Stimulated activated CD8-positive, alpha-beta memory T cell treated with anti-CD3 and anti-CD28 coated beads, Interleukin-15, amount 100 ng/mL, for 1 hour (primary cell): Measurements from ENCODE around the gene MAPT.
"Not testable (repeated sequence)": the region's sequence is repeated elsewhere in the genome, so short reads cannot be mapped to it uniquely, and the experiment has no call there.

Experiments used
- DNase-seq: peaks from one replicate; pipeline ENCODE4 v3.0.0-alpha.2; 2020; ENCODE audit warnings: low read depth

MAPT gene

DNA sequence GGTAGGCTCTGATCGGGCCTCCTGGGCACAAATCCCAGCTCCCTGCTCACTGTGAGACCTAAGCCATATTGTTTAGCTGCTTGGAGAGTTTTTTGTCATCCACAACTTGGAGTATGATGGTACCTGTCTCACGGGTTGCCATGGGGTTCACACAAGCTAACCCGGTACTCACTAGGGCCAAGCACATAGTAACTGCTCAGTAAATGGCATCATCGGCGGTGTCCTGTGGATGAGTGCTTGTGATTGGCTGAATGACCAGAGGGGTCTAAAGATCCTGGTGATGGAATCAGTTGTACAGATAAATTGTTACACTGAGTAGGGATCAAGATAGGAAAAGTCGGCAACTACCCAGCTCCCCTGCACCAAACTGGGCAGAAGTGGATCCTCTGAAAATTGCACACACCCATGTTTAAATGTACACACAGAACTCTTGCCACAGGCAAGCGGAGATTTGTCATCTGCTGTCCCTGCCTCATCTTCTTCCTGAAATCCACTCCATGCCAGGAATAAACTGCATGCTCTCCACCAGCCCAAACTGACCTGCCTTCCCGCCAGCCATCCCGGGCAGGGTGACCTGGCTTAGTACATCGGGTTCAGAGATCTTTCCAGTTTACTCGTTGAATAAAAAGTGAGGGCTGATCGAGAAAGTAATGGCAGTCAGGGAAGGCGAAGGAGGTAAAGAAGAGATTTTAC, 6.5 kb downstream of the MAPT start:
- DNase-seq, result no peak

DNA sequence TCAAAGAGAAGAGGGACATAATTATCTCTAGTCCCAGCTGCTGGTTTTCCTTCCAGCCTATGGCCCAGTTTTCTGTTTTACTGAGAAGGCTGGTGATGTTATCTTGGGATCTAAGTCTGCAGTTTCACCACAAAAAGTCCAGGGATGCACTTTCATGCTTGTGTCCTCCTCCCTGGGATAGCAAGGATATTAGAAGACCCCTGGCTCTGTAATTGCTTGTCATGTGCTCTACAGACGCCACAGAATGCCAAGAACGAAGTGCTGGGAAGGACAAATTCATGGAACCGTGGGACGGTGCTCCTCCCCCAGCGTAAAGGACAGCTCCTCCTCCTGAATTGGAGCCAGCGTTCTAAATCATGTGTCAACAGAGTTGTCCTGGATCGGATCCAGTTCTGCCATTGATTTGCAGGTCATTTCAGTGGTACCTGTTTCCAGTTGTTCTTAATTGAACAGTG, 8.6 kb downstream of the MAPT start:
- DNase-seq, result no peak

DNA sequence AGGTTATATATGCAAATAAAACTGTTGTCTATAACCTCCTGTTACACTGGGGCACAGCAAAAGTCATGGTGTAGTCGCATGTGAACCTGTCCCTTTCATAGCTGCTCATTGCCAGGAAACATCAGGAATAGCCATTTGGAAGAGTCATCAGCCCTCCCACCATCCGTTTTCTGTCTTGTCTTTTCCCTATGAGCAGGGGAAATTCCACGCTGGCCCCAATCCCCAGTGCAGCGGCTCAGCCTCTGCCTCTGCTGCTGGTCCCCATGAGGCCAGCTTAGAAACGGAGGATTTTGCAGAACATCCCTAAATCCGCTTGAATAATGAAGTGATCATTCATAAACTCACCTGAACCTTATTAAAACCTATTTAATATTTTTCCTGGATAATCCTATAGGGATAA, 10.5 kb downstream of the MAPT start:
- no peak for DNase-seq

DNA sequence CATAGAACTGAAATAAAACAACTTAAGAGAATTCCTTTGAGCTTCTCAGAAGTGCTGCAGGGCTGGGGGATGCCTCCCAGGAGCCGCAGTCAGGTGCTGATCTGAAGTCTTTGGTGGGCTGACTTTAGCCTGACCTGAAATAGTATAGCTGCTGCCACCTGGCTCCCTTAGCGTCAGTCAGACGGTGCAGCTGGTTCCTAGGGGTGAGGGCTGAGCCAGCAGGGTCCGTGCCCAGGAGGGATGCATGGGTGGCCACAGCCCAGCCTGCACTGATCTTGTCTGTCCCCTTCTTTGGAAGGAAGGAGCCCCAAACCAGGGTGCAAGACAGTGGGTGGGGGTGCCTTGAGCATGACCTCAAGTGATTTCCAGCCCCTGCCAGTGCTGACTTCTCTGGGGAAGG, 11.5 kb downstream of the MAPT start:
- DNase-seq, result no peak

DNA sequence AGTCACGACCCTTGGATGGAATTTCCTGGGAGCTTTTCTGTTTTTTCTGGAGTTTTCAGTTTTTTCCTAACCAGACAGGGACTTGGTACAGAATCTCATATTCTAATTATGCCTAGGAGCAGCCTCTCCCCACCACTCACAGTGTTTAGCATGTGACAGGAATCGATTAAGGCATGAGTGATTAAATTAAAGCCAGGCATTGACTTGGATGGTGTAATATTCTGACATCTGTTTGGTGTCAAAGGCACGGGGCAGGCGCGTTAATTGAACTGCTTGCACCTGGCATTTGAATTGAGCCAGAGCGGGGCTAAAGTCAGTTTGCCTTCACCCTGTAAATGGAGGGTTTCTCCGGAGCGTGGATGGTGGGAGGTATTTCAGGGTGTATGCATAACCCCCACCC, 11.9 kb downstream of the MAPT start:
- DNase-seq, result no peak

DNA sequence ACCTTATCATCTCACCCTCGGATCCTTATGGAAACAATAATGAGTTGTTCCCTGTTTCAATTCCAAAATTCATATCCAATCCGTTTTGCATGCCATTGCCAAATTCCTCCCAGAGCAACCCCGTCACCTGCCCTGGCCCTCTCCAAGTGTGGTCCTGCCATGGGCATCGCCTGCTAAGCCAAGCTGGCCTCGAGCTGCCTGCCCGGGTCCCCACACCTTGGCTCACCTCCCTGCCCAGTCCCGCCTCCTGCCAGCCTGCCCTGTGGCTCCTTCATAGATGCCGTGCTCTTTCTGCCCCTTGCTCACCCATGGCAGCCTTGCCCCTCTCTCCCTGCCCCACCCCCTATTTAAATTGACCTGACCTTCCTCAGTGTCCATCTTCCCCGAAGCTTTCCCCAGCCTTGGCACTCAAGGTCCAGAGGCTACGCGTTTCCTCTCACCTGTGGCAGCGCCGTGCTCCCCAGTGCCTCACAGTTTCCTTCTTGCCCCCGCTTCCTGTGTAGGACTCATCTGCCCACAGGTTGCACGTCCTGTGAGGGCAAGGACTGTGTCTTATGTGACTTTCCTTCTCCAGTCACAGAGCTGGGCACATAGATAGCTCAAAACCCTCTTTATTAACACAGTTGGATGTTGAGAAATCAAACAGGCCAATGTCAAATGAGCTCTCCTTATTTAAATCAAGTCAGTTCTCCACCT, 12.7 kb downstream of the MAPT start:
- DNase-seq, result no peak

DNA sequence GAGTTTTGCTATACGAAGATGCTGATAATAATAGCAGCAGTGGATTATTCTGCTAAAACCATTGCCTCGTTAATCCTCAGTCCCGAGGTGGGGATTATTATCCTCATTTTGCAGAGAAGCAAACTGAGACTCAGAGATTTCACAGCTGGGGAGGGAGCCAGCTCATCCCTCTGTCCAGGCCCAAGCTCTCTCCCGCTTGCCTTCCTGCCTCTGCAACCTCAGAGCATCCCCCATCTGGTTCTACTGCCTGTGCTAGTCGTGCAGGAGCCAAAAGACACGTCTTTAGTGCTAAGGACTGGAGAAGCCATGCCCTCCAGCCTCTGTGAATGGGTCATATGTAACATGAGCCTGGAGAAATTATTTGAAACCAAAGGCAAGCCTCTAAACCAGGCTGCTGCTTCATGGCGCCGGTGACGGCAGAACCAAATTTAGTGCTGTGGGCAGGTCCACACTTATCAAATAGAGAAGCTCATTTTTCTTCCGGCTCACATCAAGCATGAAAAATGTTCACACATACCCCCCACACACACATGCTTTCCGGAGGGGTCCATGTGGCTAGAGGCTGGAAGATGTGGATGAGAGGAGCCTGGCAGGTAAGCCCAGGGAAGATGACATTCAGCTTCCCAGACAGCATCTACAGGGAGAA, 13.5 kb downstream of the MAPT start:
- no peak for DNase-seq

DNA sequence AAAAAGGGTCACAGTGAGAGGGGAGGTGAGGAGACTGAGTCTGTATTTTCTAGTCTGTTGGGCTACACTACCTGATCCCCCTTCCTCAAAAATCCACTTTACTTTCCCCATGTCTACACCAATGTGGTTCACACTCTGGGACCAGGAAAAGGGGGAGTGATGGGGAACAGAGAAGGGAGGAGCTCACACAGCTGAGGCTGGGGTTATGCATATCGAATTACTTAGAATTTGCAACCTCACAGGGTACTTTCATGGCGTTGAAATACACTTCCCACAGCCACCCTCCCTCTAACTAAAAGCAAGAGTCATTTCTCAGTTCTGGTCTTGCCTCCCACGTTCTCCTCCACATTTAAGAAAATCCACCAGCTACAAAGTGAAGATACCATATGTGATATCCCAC, 14.1 kb downstream of the MAPT start:
- no peak for DNase-seq

DNA sequence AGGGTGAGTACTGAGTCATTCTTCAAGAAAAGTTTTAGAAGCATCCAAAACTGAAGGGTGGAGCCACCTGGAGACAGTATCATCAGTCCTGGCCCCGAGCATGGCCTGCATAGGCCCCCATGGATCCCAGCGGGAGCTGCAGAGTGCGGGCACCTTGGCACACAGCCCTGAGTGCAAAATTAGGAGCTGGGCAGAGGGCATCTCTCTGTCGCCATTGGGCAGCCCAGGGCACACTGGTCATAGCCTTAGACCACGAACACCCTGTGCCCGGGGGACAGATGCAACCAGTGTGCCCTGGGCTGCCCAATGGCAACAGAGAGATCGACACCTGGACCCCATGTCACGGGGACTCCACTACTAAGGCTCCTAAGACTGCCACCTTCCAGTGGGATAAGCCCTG, 14.6 kb downstream of the MAPT start:
- DNase-seq, result no peak

DNA sequence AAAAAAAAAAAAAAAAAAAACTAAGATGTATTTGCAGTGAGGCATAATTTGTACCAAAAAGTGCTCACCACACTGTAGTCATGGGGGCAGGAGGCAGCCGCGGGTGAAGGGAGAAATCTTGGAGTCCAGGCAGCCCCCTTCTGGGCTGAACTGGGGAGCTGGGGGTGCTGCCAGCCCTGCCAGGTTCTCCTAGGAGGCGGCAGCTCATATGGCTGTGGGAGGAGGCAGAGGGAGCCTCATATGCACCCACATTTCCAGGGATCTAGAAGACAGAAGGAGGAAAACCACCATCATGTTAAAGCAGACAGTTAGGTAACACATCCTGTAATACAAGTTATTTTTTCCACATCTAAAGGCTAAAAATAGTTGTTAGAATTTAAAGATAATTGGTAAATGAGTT, 16.3 kb downstream of the MAPT start:
- DNase-seq, result no peak

DNA sequence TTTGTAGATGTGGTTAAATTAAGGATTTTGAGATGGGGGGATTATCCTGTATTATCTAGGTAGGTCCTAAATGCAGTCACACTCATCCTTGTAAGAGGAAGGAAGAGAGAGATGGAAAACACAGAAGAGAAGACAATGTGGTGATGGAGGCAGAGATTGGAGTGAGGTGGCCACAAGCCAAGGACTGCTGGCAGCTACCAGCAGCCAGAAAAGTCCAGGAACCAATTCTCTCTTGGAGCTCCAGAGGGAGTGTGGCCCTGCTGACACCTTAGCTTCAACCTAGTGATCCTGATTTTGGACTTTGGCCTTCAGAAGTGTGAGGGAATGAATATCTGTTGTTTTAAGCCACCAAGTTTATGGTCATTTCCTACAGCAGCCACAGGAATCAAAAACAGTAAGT, 18.0 kb downstream of the MAPT start:
- no peak for DNase-seq

DNA sequence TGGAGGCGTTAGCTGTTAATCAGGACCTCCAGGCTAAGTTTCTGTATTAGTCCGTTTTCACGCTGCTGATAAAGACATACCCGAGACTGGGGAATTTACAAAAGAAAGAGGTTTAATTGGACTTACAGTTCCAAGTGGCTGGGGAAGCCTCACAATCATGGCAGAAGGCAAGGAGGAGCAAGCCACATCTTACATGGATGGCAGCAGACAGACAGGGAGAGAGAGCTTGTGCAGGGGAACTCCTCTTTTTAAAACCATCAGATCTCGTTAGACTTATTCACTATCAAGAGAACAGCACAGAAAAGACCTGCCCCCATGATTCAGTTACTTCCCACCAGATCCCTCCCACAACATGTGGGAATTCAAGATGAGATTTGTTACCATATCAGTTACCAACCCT, 18.7 kb downstream of the MAPT start:
- DNase-seq, result not testable (repeated sequence)

DNA sequence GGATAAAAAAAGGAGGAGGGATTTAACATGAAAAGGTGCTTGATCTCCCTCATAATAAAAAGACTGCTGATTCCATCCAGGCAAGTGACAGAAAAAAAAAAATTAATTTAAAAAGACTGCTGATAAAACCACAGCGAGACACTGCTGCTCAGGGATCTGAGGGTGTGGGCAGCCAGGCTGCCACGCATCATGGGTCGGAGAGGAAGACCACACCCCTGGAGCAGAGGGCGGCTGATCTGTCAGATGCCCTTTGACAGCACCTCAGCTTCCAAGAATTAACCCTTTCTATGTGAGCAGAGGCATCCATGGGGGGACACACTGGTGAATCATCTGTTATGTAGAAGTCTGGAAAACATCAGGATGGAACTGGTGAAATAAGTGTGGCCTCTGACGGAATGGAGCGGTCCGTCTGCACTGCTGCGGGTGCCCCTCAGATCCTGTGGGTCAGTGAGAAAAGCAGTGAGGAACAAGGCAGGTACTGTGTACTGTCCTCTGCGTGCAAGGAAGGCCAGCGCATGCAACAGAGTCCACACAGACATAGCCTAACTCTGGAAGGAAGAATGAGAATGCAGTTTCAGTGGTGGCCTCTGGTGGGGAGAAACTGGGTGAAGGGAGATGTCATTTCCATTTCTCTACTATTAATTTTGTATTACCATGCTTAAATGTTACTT, 19.8 kb downstream of the MAPT start:
- no peak for DNase-seq

DNA sequence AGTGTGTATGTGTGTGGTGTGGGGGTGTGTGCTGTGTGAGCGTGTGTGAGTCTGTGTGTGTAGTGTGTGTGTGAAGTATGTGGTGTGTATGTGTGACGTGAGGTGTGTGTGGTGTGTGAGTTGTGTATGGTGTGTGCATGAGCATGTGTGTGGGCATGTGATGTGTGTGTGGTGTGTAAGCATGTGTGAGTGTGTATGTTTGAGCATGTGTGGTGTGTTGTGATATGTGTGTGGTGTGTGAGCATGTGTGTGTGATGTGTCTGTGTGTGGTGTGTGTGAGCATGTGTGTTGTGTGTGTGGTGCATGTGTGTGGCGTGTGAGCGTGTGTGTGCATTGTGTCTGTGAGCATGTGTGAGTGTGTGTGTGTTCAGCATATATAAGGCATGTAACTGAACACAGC, 20.9 kb downstream of the MAPT start:
- no peak for DNase-seq

DNA sequence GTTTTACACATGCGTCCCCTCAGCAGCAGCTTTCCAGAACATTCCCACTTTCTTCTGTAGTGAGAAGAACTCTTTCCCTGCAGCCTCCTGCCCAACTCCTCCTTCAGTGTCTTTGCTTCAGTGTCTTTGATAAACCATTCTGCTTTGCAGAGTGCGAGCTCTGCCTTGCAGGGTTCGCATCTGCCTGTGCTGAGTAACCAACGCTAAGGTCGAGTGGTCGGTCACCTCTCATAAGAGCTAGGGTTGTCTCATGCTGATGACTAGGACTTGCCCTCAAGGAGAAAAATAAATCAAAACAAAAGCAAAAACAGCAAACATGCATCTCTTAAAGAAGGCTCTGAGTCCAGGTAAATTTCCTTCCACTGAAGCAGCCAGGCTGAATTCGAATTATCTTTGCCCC, 22.7 kb downstream of the MAPT start:
- no peak for DNase-seq

DNA sequence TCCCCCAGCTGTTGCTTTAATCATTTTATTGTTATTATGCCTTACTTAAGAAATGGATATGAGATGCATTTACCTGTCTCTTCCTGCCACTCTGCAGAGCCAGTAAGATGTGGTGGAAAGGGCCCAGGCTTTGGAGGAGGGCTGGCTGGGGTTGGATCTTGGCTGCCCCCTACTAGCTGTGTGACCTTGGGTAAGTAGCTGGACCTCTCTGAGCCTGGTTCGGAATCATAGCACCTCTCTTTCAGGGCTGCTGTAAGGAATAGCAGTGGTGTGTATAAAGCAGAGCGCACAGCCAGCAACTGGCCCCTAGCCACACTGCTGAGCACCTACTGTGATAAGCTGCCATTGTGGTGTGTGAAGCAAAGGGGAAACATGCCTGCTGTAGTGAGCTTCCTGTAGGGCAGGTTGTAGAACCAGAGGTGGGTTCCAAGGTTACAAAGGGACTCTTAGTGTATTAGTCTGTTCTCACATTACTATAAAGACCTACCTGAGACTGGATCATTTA, 23.9 kb downstream of the MAPT start:
- no peak for DNase-seq

DNA sequence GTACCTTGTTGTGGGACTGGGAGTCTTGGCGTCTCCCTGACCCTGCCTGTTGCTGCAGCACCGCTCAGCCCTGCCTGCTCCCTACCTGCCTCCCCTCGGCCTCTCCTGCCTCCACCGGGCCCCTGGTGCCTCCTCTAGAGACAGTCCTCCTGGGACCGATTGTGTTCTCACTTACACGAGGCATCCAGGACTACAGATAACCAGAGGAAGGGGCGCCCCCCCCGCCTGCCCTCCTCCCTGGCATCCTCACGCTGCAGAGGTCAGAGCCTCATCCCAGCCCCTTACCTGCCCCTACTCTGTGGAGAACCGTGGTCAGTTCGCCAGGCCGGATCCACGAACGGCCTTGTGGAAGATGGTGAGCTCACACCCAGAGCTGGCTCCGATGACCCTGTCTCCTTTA, 24.8 kb downstream of the MAPT start:
- DNase-seq, result no peak

DNA sequence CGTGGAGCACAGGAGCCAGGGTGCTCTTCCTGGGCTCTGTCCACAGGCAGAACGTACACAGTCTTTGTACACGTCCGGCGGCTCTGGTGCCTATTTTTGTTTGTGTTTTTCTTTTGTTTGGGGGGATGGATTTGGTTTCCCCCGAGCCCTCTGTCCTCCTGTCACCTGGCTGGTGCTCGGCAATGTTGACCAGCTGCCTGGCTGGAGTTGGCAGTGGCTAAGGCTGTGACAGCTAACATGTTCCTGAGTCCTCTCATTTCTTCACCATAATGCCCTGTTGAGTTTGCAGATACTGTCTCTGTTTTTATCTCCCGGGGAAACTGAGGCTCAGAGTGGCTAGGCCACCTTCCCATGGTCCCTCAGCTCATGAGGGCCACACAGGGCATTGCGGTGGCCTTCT, 25.7 kb downstream of the MAPT start:
- DNase-seq, result no peak

DNA sequence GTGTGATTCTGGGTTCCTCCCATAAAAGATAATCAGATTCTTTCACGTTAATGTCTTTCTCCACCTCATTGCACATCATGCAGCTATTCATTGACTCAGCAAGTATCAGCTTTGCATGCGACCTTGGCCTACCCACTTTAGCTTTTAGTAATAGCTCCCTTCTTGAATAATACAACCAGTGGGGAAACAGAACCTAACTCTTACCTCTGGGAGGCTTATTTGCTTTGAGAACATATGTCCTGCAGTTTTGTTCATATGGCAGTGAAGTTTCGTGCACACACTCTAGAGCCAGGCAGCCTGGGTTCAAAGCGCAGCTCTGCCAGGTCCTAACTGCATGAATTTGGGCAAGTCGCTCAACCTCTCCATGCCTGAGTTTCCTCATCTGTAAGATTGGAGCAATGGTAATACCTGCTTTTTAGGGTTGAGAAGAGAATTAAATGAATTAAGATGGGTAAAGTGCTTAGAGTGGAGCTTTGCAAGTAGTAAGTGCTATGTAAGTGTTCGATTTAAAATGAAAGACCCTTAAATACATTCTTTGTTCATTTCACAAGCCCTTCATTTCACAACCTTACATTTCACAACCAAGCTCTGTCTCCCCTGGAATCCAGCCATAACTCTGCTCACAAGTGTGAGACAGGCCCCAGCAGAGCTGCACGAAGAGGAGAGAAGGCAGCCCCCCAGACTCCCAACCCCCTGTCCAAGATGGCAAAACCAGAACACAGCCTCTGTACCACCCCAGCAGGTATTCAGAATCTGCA, 29.3 kb downstream of the MAPT start:
- no peak for DNase-seq

DNA sequence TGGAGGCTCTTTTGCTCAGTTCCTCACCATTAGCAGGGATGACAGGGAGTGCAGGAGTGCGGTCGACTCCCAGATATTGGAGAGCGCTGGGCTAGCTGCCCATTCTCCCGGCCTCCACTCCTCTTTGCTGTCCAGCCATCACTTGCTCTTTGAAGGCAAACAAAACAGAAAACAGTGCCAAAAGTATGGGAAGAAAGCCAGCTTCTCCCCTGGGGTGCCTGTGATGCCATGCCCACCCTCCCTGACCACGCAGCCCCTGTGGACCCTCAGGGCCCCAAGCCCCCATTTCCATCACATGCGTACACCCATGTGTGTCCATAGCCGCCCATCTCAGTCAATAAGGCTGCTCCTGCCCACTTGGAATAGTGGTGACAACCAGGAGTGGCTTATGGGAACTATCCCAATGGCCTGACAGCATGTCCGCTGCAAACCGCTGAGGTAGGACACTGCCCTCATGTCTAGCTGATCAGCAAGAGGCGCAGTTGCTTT, 30.0 kb downstream of the MAPT start:
- no peak for DNase-seq

DNA sequence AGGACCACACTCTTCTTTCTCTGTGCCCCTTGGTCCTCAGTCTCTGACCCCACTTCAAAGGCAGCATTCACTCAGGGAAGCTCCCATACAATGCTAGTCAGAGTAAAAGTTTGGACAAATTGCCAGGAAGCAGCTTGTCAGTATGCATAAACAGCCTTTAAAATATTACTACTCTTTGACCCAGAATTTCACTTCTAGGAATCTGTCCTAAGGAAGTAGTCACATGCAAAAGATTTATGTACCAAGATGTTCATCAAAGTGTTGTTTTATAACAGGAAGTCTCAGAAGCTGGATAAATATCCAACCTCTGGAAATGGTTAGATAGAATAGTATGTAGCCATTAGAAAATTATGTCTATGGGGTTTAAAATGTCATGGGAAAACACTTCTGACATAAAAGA, 31.0 kb downstream of the MAPT start:
- DNase-seq, result no peak

DNA sequence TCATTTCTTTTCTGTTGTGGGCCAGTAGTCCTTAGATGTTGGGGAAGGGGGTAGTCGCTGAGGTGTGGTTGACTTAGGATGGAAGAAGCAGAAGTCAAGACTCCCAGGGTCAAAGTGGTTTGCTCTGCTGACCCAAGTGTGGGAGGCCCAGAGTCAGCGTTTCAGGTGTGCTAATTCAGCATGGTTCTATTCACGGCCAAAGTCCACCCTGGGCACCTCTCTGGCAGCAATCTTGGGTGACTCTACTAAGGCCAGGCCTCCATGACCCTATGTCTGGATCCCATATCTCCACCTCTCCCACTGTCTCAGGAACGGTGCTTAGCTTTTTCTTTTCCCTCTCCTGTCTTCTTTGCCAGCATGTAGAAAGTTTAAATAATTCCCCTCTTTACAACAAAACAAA, 32.9 kb downstream of the MAPT start:
- no peak for DNase-seq
